GM19193 (cell line): ENCODE results near the gene RNF150.

Experiments
- POLR2A ChIP-seq: IDR thresholded peaks from 4 replicates; pipeline ENCODE4 v1.6.1; 2011; ENCODE audit not compliant: insufficient read depth, insufficient read length; ENCODE audit errors: extremely low read depth

RNF150 gene

GRCh38 chr4:140944572-140944971 lies 188.7 kb downstream of the RNF150 start:
- TF ChIP-seq POLR2A = no peak

GRCh38 chr4:140944199-140944515 lies 189.1 kb downstream of the RNF150 start:
- no peak for TF ChIP-seq POLR2A

GRCh38 chr4:140943486-140944198 lies 189.6 kb downstream of the RNF150 start:
- TF ChIP-seq POLR2A = no peak

- TF ChIP-seq POLR2A = no peak
Observed at GRCh38 chr4:140940589-140940988, 192.7 kb downstream of the RNF150 start.

GRCh38 chr4:140937866-140938265 lies 195.4 kb downstream of the RNF150 start:
- no peak for TF ChIP-seq POLR2A

GRCh38 chr4:140935254-140935653 lies 198.0 kb downstream of the RNF150 start:
- no peak for TF ChIP-seq POLR2A

GRCh38 chr4:140932501-140933045 lies 200.7 kb downstream of the RNF150 start:
- TF ChIP-seq POLR2A = no peak

- TF ChIP-seq POLR2A = no peak
Observed at GRCh38 chr4:140931911-140932310, 201.4 kb downstream of the RNF150 start.

GRCh38 chr4:140930557-140930956 lies 202.7 kb downstream of the RNF150 start:
- no peak for TF ChIP-seq POLR2A

- no peak for TF ChIP-seq POLR2A
Observed at GRCh38 chr4:140930011-140930410, 203.3 kb downstream of the RNF150 start.

- TF ChIP-seq POLR2A = no peak
Observed at GRCh38 chr4:140928880-140929279, 204.4 kb downstream of the RNF150 start.

- no peak for TF ChIP-seq POLR2A
Observed at GRCh38 chr4:140926672-140927071, 206.6 kb downstream of the RNF150 start.

- TF ChIP-seq POLR2A = no peak
Observed at GRCh38 chr4:140925417-140925816, 207.9 kb downstream of the RNF150 start.

- TF ChIP-seq POLR2A = no peak
Observed at GRCh38 chr4:140924761-140925392, 208.4 kb downstream of the RNF150 start.

GRCh38 chr4:140906993-140907962 lies 226.0 kb downstream of the RNF150 start:
- TF ChIP-seq POLR2A = no peak
